CD8-positive, alpha-beta memory T cell (primary cell): ENCODE measurements around the gene CDK14. TPM values are rescaled to one million over a fixed set of nuclear protein-coding genes. Genes with fewer than 3 reads are reported as not detected.
A peak's percentile ranks its signal among the peaks of the same experiment; 100 is the strongest.

Experiments
- CTCF ChIA-PET: fragments of 350-600 bp; sonication (Branson Sonifier 250); formaldehyde crosslinking; loops from one replicate; lab custom pipeline; 2021; ENCODE audit warnings: antibody characterized with exemption; lab: Charles Lee
- POLR2A ChIA-PET: fragments of 350-600 bp; sonication (Branson Sonifier 250); formaldehyde crosslinking; loops from one replicate; lab custom pipeline; 2021; ENCODE audit warnings: antibody characterized with exemption; lab: Charles Lee
- DNase-seq, 5 donors: peaks; one replicate each; pipeline versions ENCODE4 v3.0.0 to v3.0.0-alpha.2; 2020 to 2022; ENCODE audit warnings: mixed read lengths in 1 of 5
- H3K27ac ChIP-seq: one replicate; pipeline ENCODE4 v1.7.0; 2013; ENCODE audit warnings: low read depth, mild to moderate bottlenecking, low read length, moderate library complexity
- H3K27me3 ChIP-seq: 2 replicates; pipeline ENCODE4 v1.7.0; 2013; ENCODE audit warnings: low read length, mild to moderate bottlenecking; ENCODE audit not compliant: insufficient read depth, poor library complexity, severe bottlenecking
- H3K36me3 ChIP-seq: 2 replicates; pipeline ENCODE4 v1.7.0; 2013; ENCODE audit warnings: mild to moderate bottlenecking, low read length, moderate library complexity; ENCODE audit not compliant: insufficient read depth
- H3K4me1 ChIP-seq: 2 replicates; pipeline ENCODE4 v1.7.0; 2013; ENCODE audit warnings: mild to moderate bottlenecking, low read length, moderate library complexity; ENCODE audit not compliant: insufficient read depth
- H3K4me3 ChIP-seq: 2 replicates; pipeline ENCODE4 v1.7.0; 2013; ENCODE audit warnings: mild to moderate bottlenecking, low read length
- H3K9me3 ChIP-seq: 2 replicates; pipeline ENCODE4 v1.7.0; 2013; ENCODE audit warnings: mild to moderate bottlenecking, low read length
- H3K27ac Mint-ChIP-seq, 8 donors: one replicate each; pipeline ENCODE4 v1.8.0; 2020 to 2021; ENCODE audit warnings: mixed read lengths in 8 of 8, mild to moderate bottlenecking in 6 of 8, inconsistent platforms in 3 of 8, moderate library complexity in 3 of 8
- H3K27me3 Mint-ChIP-seq, 2 donors: one replicate each; pipeline ENCODE4 v1.8.0; 2020 to 2021; ENCODE audit warnings: mixed read lengths in 2 of 2, mild to moderate bottlenecking in 1 of 2, moderate library complexity in 1 of 2
- H3K36me3 Mint-ChIP-seq, 3 donors: one replicate each; pipeline ENCODE4 v1.8.0; 2020 to 2021; ENCODE audit warnings: mixed read lengths in 3 of 3, inconsistent platforms in 1 of 3, mild to moderate bottlenecking in 1 of 3
- H3K4me1 Mint-ChIP-seq, 3 donors: one replicate each; pipeline ENCODE4 v1.8.0; 2020 to 2021; ENCODE audit warnings: mixed read lengths in 3 of 3, inconsistent platforms in 1 of 3, mild to moderate bottlenecking in 1 of 3
- H3K4me3 Mint-ChIP-seq, 7 donors: one replicate each; pipeline ENCODE4 v1.8.0; 2020 to 2021; ENCODE audit warnings: mixed read lengths in 7 of 7, mild to moderate bottlenecking in 6 of 7, moderate library complexity in 4 of 7, inconsistent platforms in 2 of 7
- H3K9me3 Mint-ChIP-seq, 5 donors: one replicate each; pipeline ENCODE4 v1.8.0; 2020 to 2022; ENCODE audit warnings: mixed read lengths in 5 of 5, mild to moderate bottlenecking in 3 of 5, moderate library complexity in 2 of 5, inconsistent platforms in 1 of 5
- polyA plus RNA-seq: library from polyadenylated mRNA; unstranded; fragments of 300-500 nt; fragmentation: Illumina TruSeq; gene quantifications from one replicate; pipeline ENCODE4 v1.2.3, GENCODE V29; 2021
- total RNA-seq, 2 experiments: library from RNA; stranded (reverse); gene quantifications; one replicate each; pipeline ENCODE4 v1.2.3, GENCODE V29; 2021

Gene CDK14
- total and polyA plus RNA-seq, 3 experiments from 2014 or later, result 0.05 to 0.20 TPM; not detected in 1

DNA sequence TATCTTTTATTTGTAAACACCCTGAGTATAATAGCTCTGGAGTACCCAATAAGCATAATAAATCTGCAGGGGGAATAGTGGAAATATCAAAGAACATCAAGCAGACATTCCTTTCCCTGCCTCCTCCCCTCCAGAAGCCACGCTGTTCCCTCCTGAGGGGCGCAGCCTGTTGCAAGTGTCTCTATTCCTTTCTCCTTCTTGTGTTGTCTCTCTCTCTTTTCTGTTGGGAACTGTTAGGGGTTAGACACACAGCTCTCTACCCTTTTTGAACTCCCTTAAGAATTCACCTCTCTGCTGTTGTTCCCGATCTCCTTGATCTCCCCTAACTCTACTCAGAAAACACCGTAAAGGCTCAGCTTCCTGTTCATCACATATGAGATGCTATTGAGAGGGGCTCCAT is 490.1 kb downstream of the CDK14 start:
- H3K27me3 ChIP-seq, result no peaks in the 10 kb centered on the region
- H3K4me1 Mint-ChIP-seq, result peaks cover 0 to 5% (median 3%) of the 10 kb centered on the region in 3 donors
- no peak overlapping the region for H3K27ac Mint-ChIP-seq
- no peak overlapping the region for H3K4me3 ChIP-seq
- peaks cover 0 to 3% (median 0%) of the 10 kb centered on the region in 5 donors for H3K9me3 Mint-ChIP-seq
- POLR2A ChIA-PET, result no interaction called here
- no peak overlapping the region for H3K4me3 Mint-ChIP-seq
- H3K4me1 ChIP-seq, result peaks cover 26% of the 10 kb centered on the region
- no peak for DNase-seq
- H3K27me3 Mint-ChIP-seq, result peaks cover 3 to 4% of the 10 kb centered on the region in 2 donors
- no peaks in the 10 kb centered on the region for H3K36me3 Mint-ChIP-seq
- H3K9me3 ChIP-seq, result no peaks in the 10 kb centered on the region
- no peak overlapping the region for H3K27ac ChIP-seq
- H3K36me3 ChIP-seq, result no peaks in the 10 kb centered on the region
- CTCF ChIA-PET, result interaction anchor here (1.7 kb wide), 1 partner anchor 32 kb away, joined by 3 read pairs; no protein-coding TSS in a partner anchor

- ChIA-PET CTCF (no interaction called here), POLR2A (no interaction called here)
- Mint-ChIP-seq H3K27ac (no peak overlapping the region), H3K4me1 (peaks cover 0 to 3% (median 0%) of the 10 kb centered on the region in 3 donors), H3K27me3 (peaks cover 3 to 4% of the 10 kb centered on the region in 2 donors), H3K9me3 (peaks cover 0 to 3% (median 0%) of the 10 kb centered on the region in 5 donors), H3K36me3 (no peaks in the 10 kb centered on the region), H3K4me3 (no peak overlapping the region)
- Histone ChIP-seq H3K27me3 (no peaks in the 10 kb centered on the region), H3K36me3 (no peaks in the 10 kb centered on the region), H3K4me1 (peaks cover 25% of the 10 kb centered on the region), H3K9me3 (no peaks in the 10 kb centered on the region), H3K4me3 (no peak overlapping the region), H3K27ac (no peak overlapping the region)
- DNase-seq, result no peak
Observed at GRCh38 chr7:91088156-91088555, 492.0 kb downstream of the CDK14 start.

DNA sequence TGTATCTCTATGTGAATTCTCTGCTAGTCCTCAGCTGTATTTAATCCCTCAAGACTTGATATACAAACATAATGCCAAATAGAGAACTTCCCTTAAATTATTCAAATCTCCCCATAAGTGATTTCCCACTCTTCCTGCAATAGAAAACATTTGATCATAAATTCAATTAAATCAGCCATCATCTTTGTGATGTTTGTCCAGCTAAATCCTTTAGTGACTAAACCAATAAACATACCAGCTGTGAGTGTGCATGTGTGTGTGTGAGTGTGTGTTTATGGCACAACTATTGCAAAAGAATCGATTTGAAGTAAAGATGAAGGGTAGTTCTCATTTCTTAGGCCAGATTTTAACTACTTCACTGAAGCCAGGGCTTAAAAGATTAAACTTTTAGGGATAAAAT is 492.6 kb downstream of the CDK14 start:
- Histone ChIP-seq H3K4me3 (no peak overlapping the region), H3K27ac (no peak overlapping the region), H3K36me3 (no peaks in the 10 kb centered on the region), H3K4me1 (peaks cover 20% of the 10 kb centered on the region), H3K9me3 (no peaks in the 10 kb centered on the region), H3K27me3 (no peaks in the 10 kb centered on the region)
- POLR2A ChIA-PET, result no interaction called here
- Mint-ChIP-seq H3K27ac (no peak overlapping the region), H3K27me3 (peaks cover 3 to 4% of the 10 kb centered on the region in 2 donors), H3K9me3 (peaks cover 0 to 3% (median 0%) of the 10 kb centered on the region in 5 donors), H3K4me1 (peaks cover 0 to 3% (median 0%) of the 10 kb centered on the region in 3 donors), H3K4me3 (no peak overlapping the region), H3K36me3 (no peaks in the 10 kb centered on the region)
- no peak for DNase-seq
- CTCF ChIA-PET, result no interaction called here

DNA sequence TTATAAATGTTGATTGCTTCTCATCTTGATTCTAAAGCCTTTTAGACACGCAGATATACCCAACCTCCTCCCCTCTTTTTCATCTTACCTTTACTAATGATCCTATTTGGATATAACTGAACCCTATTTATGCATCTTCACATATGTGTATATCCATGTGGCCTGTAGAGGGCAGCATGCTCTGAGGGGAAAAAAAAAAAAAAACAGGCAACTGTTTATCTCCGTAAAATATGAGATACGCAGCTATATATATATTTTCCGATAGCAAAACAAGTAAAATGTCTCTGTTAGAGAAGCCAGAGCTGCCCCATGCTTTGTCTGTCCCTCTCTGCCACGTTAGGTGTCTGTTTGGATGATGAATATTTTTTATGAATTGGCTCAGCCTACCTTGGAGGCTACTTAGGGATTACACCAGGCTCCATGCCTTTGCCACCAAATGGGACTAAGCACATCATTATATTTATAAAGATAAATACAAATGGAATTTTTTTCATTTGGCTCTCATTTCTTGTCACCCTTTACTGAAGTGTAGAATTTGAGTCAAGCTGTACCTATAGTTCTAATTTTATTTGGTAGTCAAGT is 493.4 kb downstream of the CDK14 start:
- Histone ChIP-seq H3K9me3 (no peaks in the 10 kb centered on the region), H3K4me3 (no peak overlapping the region), H3K36me3 (no peaks in the 10 kb centered on the region), H3K27me3 (no peaks in the 10 kb centered on the region), H3K4me1 (peaks cover 12% of the 10 kb centered on the region), H3K27ac (no peak overlapping the region)
- Mint-ChIP-seq H3K27me3 (peaks cover 3 to 4% of the 10 kb centered on the region in 2 donors), H3K36me3 (no peaks in the 10 kb centered on the region), H3K27ac (peak overlapping the region in 1 of 8 donors; percentile 36), H3K4me3 (no peak overlapping the region), H3K9me3 (peaks cover 0 to 7% (median 0%) of the 10 kb centered on the region in 5 donors), H3K4me1 (peaks cover 0 to 3% (median 0%) of the 10 kb centered on the region in 3 donors)
- ChIA-PET POLR2A (no interaction called here), CTCF (interaction anchor here (1.2 kb wide), 1 partner anchor 10 kb away, joined by 3 read pairs; no protein-coding TSS in a partner anchor)
- peak in 1 of 5 donors; percentile 19 for DNase-seq

- no peaks in the 10 kb centered on the region for H3K9me3 ChIP-seq
- peaks cover under 1% of the 10 kb centered on the region for H3K4me1 ChIP-seq
- H3K9me3 Mint-ChIP-seq, result peaks cover 0 to 7% (median 0%) of the 10 kb centered on the region in 5 donors
- H3K27me3 Mint-ChIP-seq, result peaks cover 3 to 4% of the 10 kb centered on the region in 2 donors
- ChIA-PET CTCF (no interaction called here), POLR2A (no interaction called here)
- no peaks in the 10 kb centered on the region for H3K4me1 Mint-ChIP-seq
- H3K27ac ChIP-seq, result no peak overlapping the region
- no peaks in the 10 kb centered on the region for H3K36me3 Mint-ChIP-seq
- no peak for DNase-seq
- H3K4me3 ChIP-seq, result no peak overlapping the region
- H3K27me3 ChIP-seq, result no peaks in the 10 kb centered on the region
- H3K27ac Mint-ChIP-seq, result no peak overlapping the region
- no peak overlapping the region for H3K4me3 Mint-ChIP-seq
- no peaks in the 10 kb centered on the region for H3K36me3 ChIP-seq
Observed at GRCh38 chr7:91090684-91091083, 494.6 kb downstream of the CDK14 start.

- no peaks in the 10 kb centered on the region for H3K36me3 ChIP-seq
- H3K27ac ChIP-seq, result no peak overlapping the region
- Mint-ChIP-seq H3K27me3 (peaks cover 3 to 4% of the 10 kb centered on the region in 2 donors), H3K9me3 (peaks cover 0 to 6% (median 0%) of the 10 kb centered on the region in 5 donors), H3K36me3 (no peaks in the 10 kb centered on the region), H3K27ac (no peak overlapping the region), H3K4me1 (no peaks in the 10 kb centered on the region), H3K4me3 (no peak overlapping the region)
- H3K4me3 ChIP-seq, result no peak overlapping the region
- H3K4me1 ChIP-seq, result no peaks in the 10 kb centered on the region
- POLR2A ChIA-PET, result no interaction called here
- CTCF ChIA-PET, result no interaction called here
- H3K27me3 ChIP-seq, result no peaks in the 10 kb centered on the region
- H3K9me3 ChIP-seq, result no peaks in the 10 kb centered on the region
- no peak for DNase-seq
Observed at GRCh38 chr7:91091631-91092030, 495.5 kb downstream of the CDK14 start.

DNA sequence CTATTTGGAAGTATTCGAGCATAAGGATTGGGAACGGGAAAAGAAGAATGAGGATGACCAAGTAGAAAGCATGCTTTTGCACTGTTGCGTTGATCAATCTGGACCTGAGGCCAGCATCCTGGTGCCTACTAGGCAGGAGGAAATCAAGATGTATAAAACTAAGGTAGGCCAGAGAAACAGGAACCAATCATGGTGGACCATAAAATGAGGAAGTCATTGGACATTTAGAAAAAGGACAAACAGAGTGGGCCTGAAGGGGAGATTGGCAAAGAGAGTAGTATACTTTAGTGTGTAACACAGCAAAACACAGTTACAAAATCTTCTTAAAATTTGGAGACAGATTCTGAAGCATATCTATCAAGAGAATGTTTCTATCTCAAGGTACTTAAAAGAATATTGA is 497.1 kb downstream of the CDK14 start:
- Histone ChIP-seq H3K36me3 (no peaks in the 10 kb centered on the region), H3K4me3 (no peak overlapping the region), H3K27ac (no peak overlapping the region), H3K4me1 (no peaks in the 10 kb centered on the region), H3K27me3 (no peaks in the 10 kb centered on the region), H3K9me3 (no peaks in the 10 kb centered on the region)
- H3K27me3 Mint-ChIP-seq, result peaks cover 0 to 4% of the 10 kb centered on the region in 2 donors
- H3K9me3 Mint-ChIP-seq, result peaks cover 0 to 6% (median 0%) of the 10 kb centered on the region in 5 donors
- CTCF ChIA-PET, result no interaction called here
- POLR2A ChIA-PET, result no interaction called here
- no peaks in the 10 kb centered on the region for H3K36me3 Mint-ChIP-seq
- H3K4me3 Mint-ChIP-seq, result no peak overlapping the region
- no peak overlapping the region for H3K27ac Mint-ChIP-seq
- no peaks in the 10 kb centered on the region for H3K4me1 Mint-ChIP-seq
- DNase-seq, result no peak

DNA sequence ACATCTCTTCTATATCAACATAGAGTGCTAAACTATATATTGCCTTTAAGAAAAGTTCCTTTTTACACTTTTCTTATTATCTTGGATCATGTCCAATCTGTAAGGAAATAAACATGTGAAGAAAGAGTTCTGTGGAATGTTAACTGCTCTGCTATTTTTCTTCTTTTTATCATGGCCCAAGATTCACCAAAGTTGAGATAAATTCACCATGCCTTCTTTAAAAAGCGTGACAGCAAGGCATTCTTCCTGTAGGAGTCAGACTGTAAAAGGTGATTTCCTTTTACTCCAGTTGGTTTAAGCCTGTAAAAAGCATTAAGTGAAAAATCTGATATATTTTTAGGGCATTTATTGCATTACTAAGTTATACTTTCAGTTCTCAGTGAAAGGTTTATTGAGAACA is 502.4 kb downstream of the CDK14 start:
- H3K9me3 Mint-ChIP-seq, result peaks cover 0 to 6% (median 0%) of the 10 kb centered on the region in 5 donors
- H3K4me3 Mint-ChIP-seq, result no peak overlapping the region
- H3K27me3 Mint-ChIP-seq, result no peaks in the 10 kb centered on the region
- no peaks in the 10 kb centered on the region for H3K36me3 Mint-ChIP-seq
- H3K27me3 ChIP-seq, result no peaks in the 10 kb centered on the region
- H3K27ac ChIP-seq, result no peak overlapping the region
- CTCF ChIA-PET, result no interaction called here
- POLR2A ChIA-PET, result no interaction called here
- H3K4me1 Mint-ChIP-seq, result no peaks in the 10 kb centered on the region
- no peaks in the 10 kb centered on the region for H3K4me1 ChIP-seq
- no peak for DNase-seq
- H3K27ac Mint-ChIP-seq, result no peak overlapping the region
- no peak overlapping the region for H3K4me3 ChIP-seq
- no peaks in the 10 kb centered on the region for H3K9me3 ChIP-seq
- H3K36me3 ChIP-seq, result no peaks in the 10 kb centered on the region
